NK-92 (cell line): ENCODE results near the gene VCL.
"Not testable (repeated sequence)": the region's sequence is repeated elsewhere in the genome, so short reads cannot be mapped to it uniquely, and the experiment has no call there.

ENCODE experiments used
- DNase-seq: peaks from one replicate; lab custom pipeline; 2025; ENCODE audit not compliant: unreplicated experiment; lab: John Stamatoyannopoulos, UW

VCL gene

DNA sequence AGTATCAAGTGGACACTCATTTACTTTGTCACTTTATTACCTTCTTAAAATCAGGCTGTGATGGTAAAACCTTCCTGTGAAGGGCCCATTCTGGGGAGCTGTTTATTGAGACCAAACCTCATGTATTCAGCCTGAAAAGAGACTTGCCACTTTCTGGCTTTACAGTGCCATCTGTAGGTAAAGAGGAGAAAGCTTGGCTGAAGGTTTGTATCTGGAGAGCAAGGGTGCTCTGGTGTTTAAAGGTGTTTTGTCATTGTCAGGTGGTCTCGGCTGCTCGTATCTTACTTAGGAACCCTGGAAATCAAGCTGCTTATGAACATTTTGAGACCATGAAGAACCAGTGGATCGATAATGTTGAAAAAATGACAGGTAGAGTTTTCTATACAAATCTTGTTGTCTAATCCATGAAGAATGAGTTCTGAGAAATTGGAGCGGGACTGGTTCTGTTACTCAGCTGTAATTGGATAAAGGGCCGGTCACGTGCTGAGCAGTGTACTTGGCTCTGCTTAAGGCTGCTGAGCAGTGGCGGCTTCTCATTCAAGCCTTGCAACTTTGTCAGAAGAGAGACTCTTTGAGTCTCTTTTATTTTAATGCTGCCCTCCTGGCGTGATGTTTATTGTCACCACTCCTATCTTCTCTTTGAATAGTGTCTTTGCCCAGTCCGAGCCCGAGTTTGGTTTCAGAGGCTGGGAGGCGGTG lies 105.8 kb downstream of the VCL start:
- DNase-seq: no peak

DNA sequence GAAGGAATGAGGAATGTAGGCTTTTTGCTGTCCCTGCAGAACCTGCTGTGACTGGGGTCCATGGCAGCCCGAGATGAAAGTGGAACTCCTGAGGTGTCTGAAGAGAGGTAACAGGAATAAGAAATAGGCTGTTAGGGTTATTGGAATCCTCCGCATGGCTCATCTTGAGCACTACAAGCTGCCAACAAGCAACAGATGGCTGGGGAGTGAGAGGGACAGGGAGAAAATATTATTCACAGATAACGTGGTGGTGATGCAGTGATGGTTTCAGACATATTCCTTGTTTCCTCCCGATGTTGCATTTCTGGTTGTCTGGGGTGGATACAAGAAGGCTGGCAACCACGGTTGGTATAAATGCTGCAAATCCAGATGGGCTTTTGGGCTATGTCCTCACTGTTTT lies 106.6 kb downstream of the VCL start:
- DNase-seq: no peak

DNA sequence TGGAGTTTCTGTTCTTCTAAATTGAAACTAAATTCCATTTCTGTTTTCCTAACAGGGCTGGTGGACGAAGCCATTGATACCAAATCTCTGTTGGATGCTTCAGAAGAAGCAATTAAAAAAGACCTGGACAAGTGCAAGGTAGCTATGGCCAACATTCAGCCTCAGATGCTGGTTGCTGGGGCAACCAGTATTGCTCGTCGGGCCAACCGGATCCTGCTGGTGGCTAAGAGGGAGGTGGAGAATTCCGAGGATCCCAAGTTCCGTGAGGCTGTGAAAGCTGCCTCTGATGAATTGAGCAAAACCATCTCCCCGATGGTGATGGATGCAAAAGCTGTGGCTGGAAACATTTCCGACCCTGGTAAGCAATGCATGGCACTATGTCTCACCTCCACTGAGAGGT lies 107.1 kb downstream of the VCL start:
- DNase-seq: no peak

GRCh38 chr10:74107391-74107790 lies 109.5 kb downstream of the VCL start:
- DNase-seq: no peak

GRCh38 chr10:74109452-74109851 lies 111.5 kb downstream of the VCL start:
- no peak for DNase-seq

DNA sequence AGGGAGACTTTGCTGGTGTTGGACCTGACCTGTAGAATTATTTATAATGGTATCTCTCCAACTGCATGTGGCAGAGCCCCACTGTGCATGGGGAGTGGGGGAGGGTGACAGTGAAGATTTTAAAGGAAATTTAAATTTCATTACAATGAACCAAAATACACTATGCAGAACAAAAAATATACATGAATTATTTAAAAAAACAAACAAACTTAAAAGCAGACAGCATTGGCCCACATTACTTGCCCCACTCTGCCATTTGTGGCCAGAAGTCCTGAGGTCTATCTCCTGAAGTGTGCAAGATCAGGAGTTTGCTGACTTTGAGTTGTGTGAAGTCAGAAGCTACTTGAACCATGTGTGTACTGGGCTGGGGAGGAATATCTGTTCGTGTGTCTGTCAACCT lies 112.2 kb downstream of the VCL start:
- no peak for DNase-seq

DNA sequence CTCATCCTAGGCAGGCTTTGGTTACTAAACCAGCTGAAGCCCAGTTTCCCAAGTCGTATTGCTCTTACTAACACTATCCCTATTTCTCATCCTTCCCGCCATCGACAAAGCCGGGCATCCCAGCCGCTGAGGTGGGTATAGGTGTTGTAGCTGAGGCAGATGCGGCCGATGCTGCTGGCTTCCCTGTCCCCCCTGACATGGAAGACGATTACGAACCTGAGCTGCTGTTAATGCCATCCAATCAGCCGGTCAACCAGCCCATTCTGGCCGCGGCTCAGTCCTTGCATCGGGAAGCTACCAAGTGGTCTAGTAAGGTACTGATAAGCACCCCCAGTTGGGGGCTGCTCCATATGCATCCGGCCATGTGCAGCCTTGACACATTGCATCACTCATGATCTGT lies 113.9 kb downstream of the VCL start:
- no peak for DNase-seq

- no peak for DNase-seq
Observed at GRCh38 chr10:74113546-74113945, 115.6 kb downstream of the VCL start.

GRCh38 chr10:74114041-74114448 lies 116.1 kb downstream of the VCL start:
- no peak for DNase-seq

- no peak for DNase-seq
Observed at GRCh38 chr10:74117738-74118137, 119.8 kb downstream of the VCL start.

- DNase-seq: no peak
Observed at GRCh38 chr10:74118804-74119203, 120.9 kb downstream of the VCL start.

GRCh38 chr10:74120911-74121310 lies 123.0 kb downstream of the VCL start:
- DNase-seq: no peak

- DNase-seq: no peak
Observed at GRCh38 chr10:74121368-74121767, 123.5 kb downstream of the VCL start.

- DNase-seq: no peak
Observed at GRCh38 chr10:74122060-74122459, 124.1 kb downstream of the VCL start.

GRCh38 chr10:74123081-74123480 lies 125.2 kb downstream of the VCL start:
- DNase-seq: no peak

GRCh38 chr10:74133923-74134820 lies 136.3 kb downstream of the VCL start:
- no peak for DNase-seq

GRCh38 chr10:74135452-74135851 lies 137.5 kb downstream of the VCL start:
- DNase-seq: no peak

DNA sequence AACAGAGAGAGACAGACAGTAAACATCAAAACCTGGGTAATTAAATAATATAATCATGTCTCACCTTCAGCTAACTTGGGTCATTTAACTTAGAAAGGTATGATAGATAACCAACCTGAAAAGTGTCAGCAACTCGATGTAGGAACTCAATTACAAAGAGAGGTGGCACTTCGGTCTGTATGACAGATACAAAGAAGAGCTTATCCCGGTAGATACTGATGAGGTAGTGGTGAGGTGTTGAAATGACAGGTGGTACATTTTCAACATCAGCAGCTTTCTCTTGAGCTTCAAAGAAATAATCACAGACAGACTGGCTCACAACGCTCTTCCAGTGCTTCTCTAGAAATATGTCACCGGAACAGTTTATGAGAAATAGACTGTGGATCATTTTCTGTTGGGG lies 140.1 kb downstream of the VCL start:
- no peak for DNase-seq

DNA sequence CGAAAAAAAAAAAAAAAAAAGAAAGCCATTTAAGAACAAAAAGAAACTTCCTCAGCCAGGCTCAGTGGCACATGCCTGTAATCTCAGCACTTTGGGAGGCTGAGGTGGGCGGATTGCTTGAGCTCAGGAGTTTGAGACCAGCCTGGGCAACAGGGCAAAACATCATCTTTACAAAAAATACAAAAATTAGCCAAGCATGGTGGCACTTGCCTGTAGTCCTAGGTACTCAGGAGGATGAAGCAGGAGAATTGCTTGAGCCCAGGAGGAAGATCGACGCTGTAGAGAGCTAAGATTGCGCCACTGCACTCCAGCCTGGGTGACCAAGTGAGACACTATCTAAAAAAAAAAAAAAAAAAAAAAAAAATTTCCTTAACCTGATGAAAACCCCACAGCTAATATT lies 140.7 kb downstream of the VCL start:
- not testable (repeated sequence) for DNase-seq

GRCh38 chr10:74139981-74140380 lies 142.1 kb downstream of the VCL start:
- no peak for DNase-seq

DNA sequence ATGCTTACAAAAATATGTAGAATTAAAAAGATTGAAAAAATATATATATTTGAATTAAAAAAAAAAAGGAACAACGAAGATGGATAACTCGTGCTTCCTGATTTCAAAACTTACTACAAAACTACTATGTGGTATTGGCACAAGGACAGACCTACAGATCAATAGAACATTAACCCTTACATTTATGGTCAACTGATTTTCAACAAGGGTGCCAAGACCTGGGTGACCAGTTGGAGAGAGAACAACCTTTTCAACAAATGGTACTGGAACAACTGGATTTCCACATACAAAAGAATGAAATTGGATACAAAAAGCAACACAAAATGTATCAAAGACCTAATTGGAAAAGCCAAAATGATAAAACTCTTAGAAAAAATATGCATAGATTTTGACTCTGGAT lies 142.6 kb downstream of the VCL start:
- DNase-seq: no peak

GRCh38 chr10:74145133-74145532 lies 147.2 kb downstream of the VCL start:
- DNase-seq: no peak
